ENCODE results near the gene IRF2. TPM values are rescaled to one million over a fixed set of nuclear protein-coding genes. Genes with fewer than 3 reads are reported as not detected.
"Not testable (repeated sequence)": the region's sequence is repeated elsewhere in the genome, so short reads cannot be mapped to it uniquely, and the experiment has no call there.

The IRF2 gene
- polyA plus RNA-seq, 4 donors: 24.7 to 36.0 (median 33.4) TPM

DNA sequence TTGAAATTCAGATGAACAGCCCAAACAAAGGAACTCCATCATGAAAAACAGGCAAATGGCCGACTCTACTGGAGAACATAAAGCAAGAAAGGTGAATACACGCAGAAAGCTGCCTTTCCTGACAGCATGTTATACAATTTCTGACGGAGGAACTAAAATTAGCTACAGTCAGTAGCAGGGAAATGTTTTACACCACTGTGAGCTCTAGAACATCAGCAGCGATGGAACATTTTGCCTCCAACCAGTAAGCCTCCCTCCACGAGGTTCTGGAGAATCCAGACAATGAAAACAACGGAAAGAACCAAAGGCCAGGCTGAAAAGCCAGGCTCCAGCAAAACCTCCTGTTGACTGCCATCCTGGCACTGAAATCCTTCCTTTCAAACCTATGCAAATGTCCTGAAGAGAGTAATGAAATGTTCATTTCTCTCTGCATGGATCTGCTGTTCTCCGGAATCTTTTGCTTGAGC is 78.9 kb downstream of the IRF2 start:
- no peak for DNase-seq (ENCODE audit: low read depth in 4 of 4, low spot score in 3 of 4)

DNA sequence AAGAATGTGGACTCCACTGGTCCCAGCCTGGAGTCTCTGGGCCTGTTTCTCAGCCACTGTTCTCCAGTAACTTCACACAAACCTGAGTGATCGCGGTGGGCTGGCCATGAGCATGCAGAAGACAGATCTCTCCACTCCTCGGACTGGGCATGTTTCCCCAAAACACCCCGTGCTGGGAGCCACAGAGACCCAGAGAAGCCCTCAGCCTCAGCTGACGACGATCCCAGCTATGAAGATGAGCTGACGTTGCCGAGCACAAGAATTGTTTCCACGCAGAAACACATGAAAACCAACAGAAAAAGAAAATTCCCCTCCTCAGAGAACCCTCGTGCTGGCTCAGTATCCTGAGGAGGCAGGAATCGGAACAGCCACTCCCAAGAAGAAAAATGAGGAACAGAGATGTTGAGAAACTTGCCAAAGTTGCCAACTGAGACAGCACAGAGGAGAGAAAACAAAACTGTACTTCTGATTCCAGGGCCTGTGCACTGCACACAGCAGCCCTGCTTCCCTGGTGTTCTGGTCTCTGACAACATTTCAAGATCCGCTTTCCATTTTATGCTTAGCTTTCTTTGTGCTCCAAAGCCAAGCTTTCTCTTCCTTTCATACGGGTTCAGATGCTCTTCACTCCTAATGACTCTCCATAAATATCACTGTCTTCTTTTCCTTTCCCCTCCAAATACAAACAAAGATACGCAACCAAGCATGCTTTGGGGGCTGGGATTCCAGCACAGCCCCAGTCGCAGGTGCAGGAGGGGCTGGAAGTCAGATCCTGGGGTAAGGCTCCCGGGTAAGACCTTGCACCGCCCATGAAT is 81.4 kb downstream of the IRF2 start:
- DNase-seq (ENCODE audit: low read depth in 4 of 4, low spot score in 3 of 4): no peak

DNA sequence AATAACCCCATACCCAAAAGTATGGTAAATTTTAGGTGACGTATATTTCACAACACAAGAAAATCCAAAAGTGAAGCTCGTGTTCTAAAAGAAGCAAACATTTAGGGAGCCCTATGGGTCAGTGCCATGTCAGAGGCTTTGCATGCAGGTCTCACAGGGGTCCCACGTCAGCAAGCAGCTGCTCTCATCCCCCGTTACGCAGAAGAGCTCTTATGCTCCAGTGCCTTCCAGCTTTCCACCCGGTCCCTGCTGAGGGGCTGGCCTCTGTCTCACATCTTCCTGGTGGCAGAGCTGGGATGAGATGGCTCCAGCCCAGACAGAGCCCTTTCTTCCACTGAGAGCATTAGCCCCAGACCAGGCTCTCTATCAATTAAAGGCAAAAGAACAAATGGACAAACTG is 82.0 kb downstream of the IRF2 start:
- no peak for DNase-seq (ENCODE audit: low read depth in 4 of 4, low spot score in 3 of 4)

DNA sequence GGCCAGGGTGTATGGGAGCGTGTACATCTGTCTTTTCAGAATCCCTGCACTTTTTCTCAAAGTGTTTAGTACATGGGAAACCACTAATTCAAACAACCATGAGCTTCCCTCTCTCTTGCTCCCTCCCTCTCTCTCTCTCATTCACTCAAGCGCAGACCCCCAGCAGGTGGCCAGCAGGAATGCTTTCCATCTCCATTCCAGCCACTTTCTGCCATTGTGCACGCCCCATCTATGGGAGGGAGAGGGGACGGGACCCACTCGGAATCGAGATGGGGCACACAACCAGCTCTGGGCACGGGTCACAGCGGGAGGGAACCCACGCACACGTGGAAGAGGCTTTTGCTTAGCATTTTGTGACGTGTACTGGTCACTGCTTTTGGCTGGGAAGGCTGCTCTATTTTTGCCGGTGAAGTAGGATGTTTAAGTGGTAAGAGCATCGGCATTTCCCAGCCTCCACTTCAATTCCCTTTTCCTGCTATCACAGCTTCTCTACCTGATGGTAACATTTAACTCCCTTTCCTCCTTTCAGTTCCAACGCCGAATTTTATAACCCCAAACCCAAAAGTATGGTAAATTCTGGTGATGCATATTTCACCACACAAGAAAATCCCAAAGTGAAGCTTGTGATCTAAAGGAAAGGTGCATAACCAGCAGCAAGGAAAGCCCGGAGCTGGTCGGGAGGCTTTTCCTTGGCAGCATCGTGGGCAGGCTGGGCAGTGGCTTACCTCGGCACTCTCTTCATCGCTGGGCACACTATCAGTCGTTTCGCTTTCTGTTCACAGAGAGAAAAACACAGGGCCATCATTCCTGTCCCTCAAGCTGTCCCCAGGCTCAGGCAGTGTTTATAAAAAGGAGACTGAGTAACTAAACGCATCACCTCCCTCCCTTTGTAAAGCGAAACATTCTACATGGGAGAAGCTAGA is 84.1 kb downstream of the IRF2 start:
- DNase-seq (ENCODE audit: low read depth in 4 of 4, low spot score in 3 of 4): no peak

DNA sequence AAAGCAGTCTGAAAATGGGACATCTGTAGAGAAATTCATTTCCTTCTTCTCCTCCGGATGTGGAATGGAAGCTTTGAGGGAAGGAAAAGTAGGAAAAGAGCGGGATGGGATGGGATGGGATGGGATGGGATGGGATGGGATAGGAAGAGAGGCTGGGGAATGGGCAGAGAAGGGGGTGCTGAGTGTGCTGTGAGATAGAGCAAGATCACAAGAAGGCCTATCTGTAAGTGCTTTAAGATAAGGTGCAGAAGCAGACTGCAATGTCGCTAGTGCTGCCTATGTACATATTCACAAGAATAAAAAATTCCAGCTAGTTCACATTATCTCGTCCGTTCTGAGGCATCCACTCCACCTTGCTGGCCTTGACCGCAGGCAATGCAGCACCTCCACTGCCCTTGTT is 86.2 kb downstream of the IRF2 start:
- no peak for DNase-seq (ENCODE audit: low read depth in 4 of 4, low spot score in 3 of 4)

DNA sequence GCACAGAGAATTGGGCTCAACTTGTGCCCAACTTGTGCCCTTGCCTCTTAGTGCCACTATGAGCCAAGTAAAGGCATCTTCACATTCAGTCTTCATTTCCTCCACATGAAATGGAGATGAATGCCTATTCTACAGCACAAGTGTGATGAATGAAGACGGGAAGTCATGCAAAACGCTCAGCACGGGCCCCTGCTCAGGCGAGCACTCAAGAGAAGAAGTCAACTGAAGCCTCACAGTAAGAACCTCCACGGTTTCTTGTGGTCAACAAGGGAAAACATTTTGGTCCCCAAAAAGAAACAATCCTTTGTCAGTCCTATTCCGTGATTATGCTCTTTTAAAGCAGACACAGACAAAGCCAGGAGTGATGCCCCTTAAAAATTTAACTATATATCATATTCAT is 87.0 kb downstream of the IRF2 start:
- no peak for DNase-seq (ENCODE audit: low read depth in 4 of 4, low spot score in 3 of 4)

DNA sequence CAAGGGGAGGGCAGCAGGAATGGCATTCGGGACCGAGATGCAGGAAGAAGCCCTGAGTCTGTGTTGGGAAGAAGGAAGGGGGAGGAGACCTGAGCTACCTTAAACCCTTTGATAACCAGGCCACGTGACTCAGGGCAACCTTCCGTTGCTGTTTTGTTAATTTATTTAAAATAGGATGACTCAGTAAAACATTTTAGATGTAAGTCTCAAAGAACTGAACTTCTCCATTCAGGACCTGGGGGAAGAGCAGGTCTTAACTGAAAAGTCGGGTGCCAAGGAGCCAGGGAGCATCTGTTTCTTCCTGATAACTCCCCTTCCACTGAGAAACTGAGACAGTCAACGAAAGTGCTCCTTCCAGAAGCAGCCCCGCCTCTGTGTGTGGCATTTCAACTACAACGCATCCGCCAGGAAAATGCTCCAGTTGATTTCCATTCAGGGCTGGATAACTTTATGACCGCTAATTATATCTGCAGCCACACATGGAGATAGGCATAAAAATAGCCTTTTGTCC is 88.0 kb downstream of the IRF2 start:
- DNase-seq (ENCODE audit: low read depth in 4 of 4, low spot score in 3 of 4): no peak

DNA sequence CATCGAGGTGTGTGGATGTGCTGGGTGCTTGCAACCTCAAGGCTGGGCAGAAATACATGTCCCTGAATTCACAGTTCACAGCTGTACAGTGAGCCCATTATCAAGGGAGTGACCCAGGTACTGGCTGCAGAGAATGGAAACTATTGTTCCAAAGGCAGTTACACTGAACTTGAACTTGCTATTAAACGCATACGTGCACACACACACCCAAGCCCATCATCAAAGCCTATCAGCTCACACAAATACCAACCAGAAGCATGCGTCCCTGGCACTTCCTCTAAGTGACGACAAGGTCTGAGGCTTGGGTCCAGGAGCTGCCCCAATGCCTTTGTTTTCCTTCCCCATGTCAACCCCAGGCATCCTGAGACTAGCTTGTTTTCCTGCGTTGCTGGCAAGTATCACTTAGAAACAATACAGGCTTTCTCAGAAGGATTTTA is 88.6 kb downstream of the IRF2 start:
- DNase-seq (ENCODE audit: low read depth in 4 of 4, low spot score in 3 of 4): no peak

DNA sequence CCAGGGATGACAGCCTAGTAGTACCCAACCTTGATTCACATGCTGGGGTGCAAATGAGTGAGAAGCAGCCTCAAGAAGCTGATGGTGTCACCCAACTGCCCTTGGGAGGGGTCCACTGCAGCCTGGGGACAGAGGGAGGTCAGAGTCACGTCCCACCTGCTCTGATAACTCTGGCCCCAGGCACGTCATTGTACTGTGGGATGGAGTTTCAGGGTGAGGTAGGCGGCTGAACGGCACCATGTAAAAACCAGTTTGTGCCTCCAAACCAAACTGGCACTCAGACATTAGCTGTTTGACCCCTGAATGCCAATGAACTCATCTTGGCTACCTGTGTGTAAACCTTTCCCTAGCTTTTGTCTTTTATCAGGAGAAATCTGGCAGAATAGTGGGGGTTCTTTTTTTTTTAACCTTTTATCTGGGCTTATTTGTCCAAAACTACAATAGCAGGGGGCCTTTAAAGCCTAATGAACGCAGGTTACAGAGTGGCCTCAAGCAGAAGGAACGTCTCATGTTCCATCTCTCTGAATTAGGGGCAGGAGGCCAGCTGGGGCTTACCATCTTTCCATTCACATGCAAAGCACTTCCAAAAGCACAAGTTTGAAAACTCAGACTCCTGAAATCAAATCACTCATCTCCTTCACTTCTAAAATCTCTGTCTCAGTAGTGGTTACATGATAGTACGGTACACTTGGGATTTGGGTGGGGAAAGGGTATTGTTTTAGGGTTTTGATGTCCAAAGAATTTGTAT is 89.4 kb downstream of the IRF2 start:
- DNase-seq (ENCODE audit: low read depth in 4 of 4, low spot score in 3 of 4): no peak

DNA sequence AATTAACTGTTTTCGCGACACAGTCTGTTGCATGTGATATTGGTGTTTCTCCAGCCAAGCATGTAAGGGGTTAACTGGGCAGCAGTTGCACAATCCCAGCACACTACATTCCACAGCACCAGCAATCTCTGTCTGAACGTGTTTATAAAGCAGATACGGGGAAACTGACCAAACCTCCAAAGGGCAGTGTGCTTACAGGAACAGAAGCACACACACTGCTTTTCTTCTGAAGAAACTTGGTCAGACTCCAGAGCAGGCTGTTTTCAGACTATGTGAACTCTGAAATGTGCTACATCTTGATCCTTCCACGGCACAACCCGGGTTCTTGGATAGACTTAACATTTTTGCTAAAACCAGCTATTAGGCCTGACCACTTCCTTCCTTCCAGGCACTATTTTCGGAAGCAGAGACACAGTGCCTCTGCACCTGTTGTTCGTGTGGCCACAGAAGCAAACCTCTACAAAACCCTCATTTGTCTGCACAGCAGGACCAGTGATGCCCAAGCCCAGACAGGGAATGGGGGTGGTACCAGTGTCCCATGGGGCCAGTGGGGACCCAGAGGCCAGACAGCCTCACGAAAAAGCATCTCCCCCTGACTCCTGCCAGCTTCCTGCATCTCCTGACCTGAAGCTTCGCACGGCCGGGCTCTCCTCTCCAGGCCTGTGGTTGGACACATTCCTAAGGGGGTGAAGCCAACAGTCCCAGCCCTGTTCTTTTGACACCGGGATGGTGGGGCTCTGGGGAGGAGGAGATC is 90.1 kb downstream of the IRF2 start:
- no peak for DNase-seq (ENCODE audit: low read depth in 4 of 4, low spot score in 3 of 4)

DNA sequence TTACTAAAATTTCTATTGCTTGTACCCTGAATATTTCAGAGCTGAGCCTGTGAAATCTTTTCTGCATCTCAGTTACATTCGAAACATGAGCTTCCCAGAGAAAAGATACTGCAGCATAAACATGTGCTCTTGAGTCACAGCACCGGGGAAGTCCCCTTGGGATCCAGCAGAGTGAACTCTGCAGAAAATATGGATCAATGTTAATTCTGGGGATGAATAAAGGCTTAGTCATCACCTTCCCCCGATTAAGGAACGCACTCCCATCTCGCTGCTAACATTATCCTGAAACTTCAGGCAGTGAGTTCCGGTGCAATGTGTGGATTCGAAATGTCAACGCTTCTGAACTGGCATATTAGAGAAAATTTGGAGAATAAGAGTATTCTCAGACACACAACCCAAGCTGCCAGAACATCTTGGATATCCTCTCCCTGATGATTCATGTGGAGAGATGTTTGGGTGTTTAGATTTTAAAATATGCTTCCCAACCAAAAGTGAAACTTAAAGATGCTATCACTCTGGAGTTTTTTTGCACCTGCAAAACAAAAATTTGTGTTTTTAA is 90.8 kb downstream of the IRF2 start:
- no peak for DNase-seq (ENCODE audit: low read depth in 4 of 4, low spot score in 3 of 4)

DNA sequence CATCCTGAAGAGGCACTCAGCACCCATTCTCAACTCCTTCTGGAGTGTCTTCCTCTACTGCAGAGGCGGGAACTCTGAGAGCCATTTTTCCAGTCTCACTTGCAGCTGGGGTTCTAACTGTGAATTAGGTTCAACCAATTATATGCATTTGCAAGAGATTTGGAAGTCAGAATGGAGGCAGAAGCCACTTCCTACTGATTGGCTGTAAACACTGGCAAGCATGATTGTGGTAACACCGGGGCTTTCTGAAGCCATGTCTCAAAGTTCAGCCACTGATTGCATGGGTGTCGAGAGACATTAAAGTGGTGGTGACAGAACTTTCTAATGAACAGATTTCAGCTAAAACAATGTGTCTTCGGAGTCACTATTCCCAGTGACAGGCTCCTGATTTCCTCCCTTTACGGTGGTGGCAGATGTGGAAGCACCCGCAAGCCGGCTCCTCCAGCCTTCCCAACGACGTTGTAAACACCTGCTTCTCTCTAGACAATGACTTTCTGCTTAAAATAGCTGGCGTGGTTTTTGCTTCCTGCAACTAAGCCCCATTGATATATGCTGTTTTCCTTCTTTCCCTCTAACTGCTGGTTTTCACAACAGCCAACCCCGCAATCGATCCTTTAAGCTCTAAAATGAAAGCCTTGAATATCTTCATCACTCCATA is 92.0 kb downstream of the IRF2 start:
- DNase-seq (ENCODE audit: low read depth in 4 of 4, low spot score in 3 of 4): no peak

DNA sequence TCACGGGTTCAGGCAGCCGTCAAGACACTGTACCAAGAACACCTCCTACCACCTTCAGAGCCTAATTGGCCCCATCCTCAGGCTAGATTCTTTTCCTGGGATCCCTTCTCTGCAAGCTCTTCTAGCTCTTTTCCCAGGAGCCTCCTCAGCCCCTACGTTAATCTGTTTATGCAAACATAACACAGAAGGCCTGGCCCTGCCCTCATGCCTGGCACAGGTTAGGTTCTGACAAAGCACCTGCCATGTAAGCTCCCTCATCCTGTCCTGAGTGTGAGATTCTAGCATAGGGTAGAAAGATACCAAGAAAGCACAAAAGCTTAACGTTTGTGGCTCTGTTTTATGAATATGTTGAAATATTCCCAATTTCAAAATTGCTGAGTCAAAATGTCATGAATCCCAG is 93.6 kb downstream of the IRF2 start:
- no peak for DNase-seq (ENCODE audit: low read depth in 4 of 4, low spot score in 3 of 4)

DNA sequence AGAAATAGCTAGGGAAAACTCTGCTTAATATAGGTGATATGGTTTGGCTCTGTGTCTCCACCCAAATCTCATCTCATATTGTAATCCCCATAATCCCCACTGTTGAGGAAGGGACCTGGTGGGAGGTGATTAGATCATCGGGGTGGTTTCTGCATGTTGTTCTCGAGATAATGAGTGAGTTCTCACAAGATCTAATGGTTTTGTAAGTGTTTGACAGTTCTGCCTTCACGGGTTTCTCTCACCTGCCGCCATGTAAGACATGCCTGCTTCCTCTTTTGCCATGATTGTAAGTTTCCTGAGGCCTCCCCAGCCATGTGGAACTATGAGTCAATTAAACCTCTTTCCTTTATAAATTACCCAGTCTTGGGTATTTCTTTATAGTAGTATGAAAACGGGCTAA is 94.1 kb downstream of the IRF2 start:
- not testable (repeated sequence) for DNase-seq (ENCODE audit: low read depth in 4 of 4, low spot score in 3 of 4)

DNA sequence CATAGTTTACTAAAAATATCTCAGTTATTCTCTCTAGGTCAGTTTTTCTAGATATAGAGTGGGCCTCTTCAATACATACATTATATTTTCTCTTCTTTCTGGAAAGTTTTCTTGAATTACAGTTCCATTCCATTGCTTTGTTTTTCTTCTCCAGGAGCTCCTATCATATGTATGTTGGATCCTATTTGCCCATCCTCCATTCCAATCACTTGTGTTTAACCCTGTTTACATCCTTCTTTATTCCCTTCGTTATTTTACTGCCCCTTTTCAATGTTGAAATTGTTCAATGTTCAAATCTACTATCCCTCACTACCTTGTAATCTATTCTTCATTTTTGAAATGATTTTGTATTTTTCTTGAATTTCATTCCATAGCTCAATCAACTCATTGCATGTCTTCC is 97.4 kb downstream of the IRF2 start:
- no peak for DNase-seq (ENCODE audit: low read depth in 4 of 4, low spot score in 3 of 4)

DNA sequence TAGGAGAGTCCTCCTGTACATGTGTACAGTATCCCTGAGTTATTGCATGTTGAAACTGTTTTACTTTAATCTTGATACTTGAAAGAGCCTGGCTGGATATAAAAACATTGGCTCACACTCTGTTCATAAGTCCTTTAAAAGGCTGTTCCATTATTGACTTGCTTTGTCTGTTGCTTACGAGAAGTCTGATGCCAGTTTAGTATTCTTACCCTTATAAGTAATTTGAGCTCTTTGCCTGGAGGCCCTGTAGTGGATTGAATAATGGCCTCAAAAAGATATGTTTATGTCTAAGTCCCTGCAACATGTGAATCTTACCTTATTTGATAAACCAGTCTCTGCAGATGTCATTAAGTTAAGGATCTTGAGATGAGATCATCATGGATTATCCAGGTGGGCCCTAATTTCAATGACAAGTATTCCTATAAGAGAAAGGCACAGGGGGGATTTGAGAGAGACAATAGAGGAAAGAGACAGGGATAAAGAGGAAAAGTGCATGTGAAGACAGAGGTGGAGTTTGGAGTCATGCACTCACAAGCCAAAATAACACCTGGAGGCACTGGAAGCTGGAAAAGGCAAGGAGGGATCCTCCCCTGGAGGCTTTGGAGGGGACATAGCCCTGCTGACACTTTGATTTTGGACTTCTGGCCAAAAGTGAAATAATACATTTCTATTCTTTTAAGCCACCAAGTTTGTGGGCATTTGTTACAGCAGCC is 98.1 kb downstream of the IRF2 start:
- DNase-seq (ENCODE audit: low read depth in 4 of 4, low spot score in 3 of 4): no peak

DNA sequence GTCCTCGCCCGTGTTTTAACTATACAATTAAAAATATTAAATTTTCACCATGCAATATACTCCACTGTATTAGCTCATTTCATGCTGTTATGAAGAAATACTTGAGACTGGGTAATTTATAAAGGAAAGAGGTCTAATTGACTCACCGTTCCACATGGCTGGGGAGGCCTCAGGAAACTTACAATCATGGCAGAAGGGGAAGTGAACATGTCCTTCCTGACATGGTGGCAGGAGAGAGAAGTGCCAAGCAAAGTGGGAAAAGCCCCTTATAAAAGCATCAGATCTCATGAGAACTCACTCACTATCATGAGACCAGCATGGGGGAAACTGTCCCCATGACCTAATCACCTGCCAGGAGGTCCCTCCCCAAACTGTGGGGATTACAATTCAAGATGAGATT is 98.7 kb downstream of the IRF2 start:
- DNase-seq (ENCODE audit: low read depth in 4 of 4, low spot score in 3 of 4): not testable (repeated sequence)

DNA sequence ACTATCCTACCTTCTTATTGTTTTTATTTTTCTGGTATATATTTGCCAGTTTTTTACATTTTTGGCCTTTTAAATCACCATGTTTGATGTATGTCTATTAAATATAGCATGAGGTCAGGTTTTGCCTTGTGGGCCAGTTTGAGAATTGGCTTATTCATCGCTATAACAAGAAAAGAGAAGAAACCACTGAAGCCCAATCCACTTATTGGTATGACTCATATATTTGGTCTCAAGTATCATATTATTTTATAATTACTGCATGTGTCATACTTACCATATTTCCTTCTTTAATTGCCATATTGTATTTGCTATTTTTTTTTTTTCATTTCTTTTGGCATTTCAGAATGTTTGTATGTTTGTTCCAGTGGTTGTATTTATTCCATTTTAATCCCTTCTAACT is 99.3 kb downstream of the IRF2 start:
- no peak for DNase-seq (ENCODE audit: low read depth in 4 of 4, low spot score in 3 of 4)
